Mononuclear cell (primary cell): ENCODE results near the gene NOC2L. TPM values are rescaled to one million over a fixed set of nuclear protein-coding genes. Genes with fewer than 3 reads are reported as not detected.

Experiments
- H3K27me3 ChIP-seq: 2 replicates; pipeline ENCODE4 v1.6.0; 2011; ENCODE audit warnings: low read length, control low read depth; ENCODE audit not compliant: insufficient read depth
- H3K4me1 ChIP-seq: 2 replicates; pipeline ENCODE4 v1.5.1; 2011; ENCODE audit warnings: mild to moderate bottlenecking, low read length, control low read depth; ENCODE audit not compliant: insufficient read depth
- H3K4me3 ChIP-seq: 2 replicates; pipeline ENCODE4 v1.5.1; 2011; ENCODE audit warnings: mild to moderate bottlenecking, low read length, moderate library complexity
- H3K9me3 ChIP-seq: 2 replicates; pipeline ENCODE4 v1.5.1; 2011; ENCODE audit warnings: low read depth, mild to moderate bottlenecking, control low read depth, low read length
- total RNA-seq: library from RNA; depleted of rRNA; stranded (reverse); fragments of >200 nt; gene quantifications from one replicate; pipeline ENCODE4 v1.2.3, GENCODE V29; 2012

NOC2L gene
- total RNA-seq, 1 donor: 27.2 TPM

DNA sequence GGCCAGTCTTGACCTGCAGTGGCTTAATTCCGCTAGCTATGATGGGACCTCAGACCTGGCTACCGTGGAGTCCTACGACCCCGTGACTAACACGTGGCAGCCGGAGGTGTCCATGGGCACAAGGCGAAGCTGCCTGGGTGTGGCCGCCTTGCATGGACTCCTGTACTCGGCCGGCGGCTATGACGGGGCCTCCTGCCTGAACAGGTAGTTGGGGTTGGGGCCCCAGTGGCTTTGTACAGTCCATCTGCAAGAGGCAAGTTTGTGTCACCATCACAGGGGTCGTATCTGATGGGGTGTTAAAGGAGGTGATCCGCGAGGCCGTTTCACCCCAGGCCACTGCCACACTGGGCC lies 4.2 kb upstream of the NOC2L start:
- Histone ChIP-seq H3K9me3 (no peaks in the 10 kb centered on the region), H3K27me3 (no peaks in the 10 kb centered on the region)

DNA sequence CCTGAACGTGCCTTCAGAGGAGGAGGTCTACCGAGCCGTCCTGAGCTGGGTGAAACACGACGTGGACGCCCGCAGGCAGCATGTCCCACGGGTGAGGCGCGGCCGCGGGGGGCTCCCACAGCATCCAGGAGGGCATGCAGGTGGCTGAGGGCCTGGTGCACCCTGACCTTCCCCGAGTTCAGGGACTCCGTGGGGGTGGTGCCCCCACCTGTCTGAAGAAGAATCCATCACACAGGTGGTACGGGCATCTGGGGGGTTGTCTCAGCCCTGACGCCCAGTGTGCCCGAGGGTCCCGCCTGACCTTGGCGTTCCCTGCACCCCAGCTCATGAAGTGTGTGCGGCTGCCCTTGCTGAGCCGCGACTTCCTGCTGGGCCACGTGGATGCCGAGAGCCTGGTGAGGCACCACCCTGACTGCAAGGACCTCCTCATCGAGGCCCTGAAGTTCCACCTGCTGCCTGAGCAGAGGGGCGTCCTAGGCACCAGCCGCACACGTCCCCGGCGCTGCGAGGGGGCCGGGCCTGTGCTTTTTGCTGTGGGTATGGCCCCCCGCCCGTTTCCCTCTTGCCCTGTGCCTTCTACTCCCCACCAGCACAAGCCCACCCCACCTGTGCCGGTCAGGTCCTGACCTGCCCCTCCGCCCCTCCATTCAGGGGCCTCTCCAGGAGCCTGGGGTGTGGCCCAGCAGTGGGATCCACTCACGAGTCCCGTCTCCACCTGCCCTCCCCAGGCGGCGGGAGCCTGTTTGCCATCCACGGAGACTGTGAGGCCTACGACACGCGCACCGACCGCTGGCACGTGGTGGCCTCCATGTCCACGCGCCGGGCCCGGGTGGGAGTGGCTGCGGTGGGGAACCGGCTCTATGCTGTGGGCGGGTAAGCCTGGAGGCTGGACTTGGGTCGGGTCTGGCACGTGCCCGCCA lies 3.6 kb upstream of the NOC2L start:
- H3K27me3 ChIP-seq: no peaks in the 10 kb centered on the region
- H3K9me3 ChIP-seq: no peaks in the 10 kb centered on the region
- H3K4me1 ChIP-seq: peaks cover 40% of the 10 kb centered on the region
- no peak overlapping the region for H3K4me3 ChIP-seq

More for the DNA sequence above, 4.2 kb upstream of the NOC2L start:
- Histone ChIP-seq H3K4me3 (no peak overlapping the region), H3K4me1 (peaks cover 34% of the 10 kb centered on the region)

DNA sequence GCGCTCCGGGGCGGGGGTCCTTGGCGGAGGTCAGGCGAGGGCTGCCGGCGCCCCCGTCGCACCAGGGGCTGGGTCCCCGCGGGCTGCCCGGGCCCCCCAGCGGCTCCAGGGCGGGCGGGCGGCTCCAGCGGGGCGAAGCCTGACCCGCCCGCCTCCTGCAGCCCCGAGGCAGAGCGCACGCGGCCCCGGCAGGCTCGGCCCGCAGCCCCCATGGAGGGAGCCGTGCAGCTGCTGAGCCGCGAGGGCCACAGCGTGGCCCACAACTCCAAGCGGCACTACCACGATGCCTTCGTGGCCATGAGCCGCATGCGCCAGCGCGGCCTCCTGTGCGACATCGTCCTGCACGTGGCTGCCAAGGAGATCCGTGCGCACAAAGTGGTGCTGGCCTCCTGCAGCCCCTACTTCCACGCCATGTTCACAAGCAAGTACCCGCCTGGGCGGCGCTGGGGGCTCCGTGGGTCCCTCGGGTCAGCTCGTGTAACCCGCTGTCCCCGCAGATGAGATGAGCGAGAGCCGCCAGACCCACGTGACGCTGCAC lies 2.1 kb upstream of the NOC2L start:
- peak overlapping the region; percentile 41 for H3K4me3 ChIP-seq
- H3K4me1 ChIP-seq: peaks cover 36% of the 10 kb centered on the region
- H3K27me3 ChIP-seq: no peaks in the 10 kb centered on the region
- H3K9me3 ChIP-seq: no peaks in the 10 kb centered on the region

DNA sequence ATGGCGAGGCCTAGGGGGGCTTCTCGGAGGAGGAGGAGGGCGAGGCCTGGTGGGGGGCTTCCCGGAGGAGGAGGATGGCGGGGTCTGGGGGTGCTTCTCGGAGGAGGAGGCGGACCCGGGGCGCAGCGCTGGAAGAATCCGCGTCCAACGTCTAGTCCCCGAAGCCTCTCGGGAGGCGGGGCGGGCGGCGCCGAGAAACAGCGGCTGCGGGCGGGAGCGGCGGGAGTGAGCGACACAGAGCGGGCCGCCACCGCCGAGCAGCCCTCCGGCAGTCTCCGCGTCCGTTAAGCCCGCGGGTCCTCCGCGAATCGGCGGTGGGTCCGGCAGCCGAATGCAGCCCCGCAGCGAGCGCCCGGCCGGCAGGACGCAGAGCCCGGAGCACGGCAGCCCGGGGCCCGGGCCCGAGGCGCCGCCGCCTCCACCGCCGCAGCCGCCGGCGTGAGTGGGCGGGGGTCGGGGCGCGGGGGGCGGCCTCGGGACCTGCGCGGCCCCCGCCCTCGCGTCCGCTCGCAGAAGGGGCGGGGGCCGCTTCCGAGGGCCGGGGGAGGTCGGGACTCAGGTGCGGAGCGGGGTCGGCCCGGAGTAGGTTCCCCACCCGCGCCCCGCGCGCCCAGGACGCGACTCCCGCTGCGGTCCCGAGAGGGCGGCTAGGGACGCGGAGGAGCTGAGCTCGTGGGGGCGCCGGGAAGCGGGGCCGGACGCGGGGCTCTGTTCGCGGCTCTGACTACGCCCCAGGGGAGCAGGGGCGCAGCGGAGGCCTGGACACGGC lies 1.5 kb upstream of the NOC2L start, which contains the start of gene KLHL17:
TSS of gene KLHL17 (plus strand) at position 222 of the 769 bp plus-strand sequence. CDS start at position 332, 110 bp downstream.
- Histone ChIP-seq H3K27me3 (no peaks in the 10 kb centered on the region), H3K4me1 (peaks cover 35% of the 10 kb centered on the region), H3K4me3 (peak within 1 kb of the TSS; percentile 41), H3K9me3 (no peaks in the 10 kb centered on the region)

DNA sequence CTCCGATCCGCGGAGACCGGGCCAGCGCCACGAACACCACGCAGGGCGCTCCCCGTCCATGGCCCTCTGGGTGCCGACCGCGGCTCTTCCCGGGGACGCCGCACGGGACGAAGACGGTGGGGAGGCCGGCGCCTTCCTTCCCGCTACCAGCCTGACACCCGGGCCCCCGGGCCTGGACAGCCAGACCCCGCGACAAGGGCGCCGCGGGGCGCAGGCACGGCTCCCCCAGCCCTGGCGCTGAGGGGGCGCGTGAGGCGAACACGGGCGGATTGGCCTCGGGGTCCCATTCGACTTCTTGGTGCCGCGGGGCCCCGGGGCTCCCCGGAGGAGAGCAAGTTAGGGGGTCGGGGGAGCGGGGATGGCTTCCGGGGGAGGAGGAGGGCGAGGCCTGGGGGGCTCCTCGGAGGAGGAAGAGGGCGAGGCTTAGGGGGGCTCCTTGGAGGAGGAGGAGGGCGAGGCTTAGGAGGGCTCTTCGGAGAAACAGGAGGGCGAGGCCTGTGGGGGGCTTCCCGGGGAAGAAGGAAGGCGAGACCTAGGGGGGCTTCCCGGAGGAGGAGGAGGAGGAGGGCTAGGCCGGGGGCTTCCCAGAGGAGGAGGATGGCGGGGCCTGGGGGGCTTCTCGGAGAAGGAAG lies 791 bp upstream of the NOC2L start:
- H3K27me3 ChIP-seq: no peaks in the 10 kb centered on the region
- no peaks in the 10 kb centered on the region for H3K9me3 ChIP-seq
- H3K4me1 ChIP-seq: peaks cover 36% of the 10 kb centered on the region
- peak overlapping the region; percentile 41 for H3K4me3 ChIP-seq

DNA sequence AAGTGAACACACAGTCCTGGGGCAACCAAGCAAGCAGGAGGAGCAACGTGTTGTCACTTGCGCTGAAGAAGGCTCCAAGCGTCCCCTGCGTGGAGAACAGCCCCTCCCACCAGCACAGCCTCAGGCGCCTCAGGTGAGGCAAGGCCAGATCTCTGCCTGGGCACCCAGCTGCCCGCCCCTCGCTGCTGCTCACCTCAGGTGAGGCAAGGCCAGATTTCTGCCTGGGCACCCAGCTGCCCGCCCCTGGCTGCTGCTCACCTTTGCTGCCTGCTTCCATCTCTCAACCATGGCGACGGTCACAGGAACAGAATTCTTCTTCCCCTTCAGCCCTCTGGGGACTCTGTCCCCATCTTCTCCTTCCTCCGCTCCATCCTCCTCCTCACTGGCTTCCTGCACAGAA lies 2.4 kb downstream of the NOC2L start:
- Histone ChIP-seq H3K9me3 (no peaks in the 10 kb centered on the region), H3K27me3 (no peaks in the 10 kb centered on the region), H3K4me3 (no peak overlapping the region), H3K4me1 (peaks cover 36% of the 10 kb centered on the region)

DNA sequence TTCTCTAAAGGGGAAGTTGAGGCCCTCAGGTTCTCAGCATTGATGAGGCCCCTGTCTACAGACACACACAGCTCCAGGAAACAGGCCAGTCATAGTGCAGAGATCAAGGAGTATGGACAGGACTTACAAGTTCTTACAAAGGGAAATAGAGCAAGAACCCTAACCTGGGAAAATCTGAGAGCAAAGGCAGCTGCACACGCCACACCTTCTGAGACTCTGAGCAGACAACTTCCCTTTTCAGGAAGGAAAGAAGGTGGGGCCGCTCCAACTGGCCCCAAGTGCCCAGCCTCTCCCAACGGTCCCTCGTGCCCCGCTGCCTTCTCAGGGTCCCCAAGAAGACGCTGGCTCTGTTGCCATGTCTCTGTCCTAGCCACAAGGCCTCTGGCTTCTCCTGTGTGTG lies 3.6 kb downstream of the NOC2L start:
- Histone ChIP-seq H3K4me3 (no peak overlapping the region), H3K27me3 (no peaks in the 10 kb centered on the region), H3K4me1 (peaks cover 31% of the 10 kb centered on the region), H3K9me3 (no peaks in the 10 kb centered on the region)

DNA sequence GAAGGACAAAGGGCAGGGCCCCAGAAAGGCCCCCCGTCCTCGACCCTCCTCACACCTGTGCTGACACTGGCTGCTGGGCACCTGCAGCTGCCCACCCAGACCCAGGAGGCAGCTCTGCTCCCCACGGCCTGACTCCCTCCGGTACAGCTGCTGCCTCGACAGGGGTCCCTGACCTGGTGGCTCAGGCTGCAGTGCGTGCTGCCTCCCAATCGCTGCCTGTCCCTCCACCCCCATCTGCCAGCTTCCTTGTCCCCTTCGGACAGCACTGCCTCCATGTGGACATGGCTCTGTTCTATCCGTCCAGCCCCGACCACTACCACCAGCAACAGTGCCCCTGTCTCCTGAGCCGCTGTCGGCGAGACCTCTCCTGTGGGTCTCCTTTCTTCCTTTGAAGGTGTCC lies 4.1 kb downstream of the NOC2L start:
- peaks cover 31% of the 10 kb centered on the region for H3K4me1 ChIP-seq
- no peaks in the 10 kb centered on the region for H3K9me3 ChIP-seq
- H3K27me3 ChIP-seq: no peaks in the 10 kb centered on the region
- no peak overlapping the region for H3K4me3 ChIP-seq

DNA sequence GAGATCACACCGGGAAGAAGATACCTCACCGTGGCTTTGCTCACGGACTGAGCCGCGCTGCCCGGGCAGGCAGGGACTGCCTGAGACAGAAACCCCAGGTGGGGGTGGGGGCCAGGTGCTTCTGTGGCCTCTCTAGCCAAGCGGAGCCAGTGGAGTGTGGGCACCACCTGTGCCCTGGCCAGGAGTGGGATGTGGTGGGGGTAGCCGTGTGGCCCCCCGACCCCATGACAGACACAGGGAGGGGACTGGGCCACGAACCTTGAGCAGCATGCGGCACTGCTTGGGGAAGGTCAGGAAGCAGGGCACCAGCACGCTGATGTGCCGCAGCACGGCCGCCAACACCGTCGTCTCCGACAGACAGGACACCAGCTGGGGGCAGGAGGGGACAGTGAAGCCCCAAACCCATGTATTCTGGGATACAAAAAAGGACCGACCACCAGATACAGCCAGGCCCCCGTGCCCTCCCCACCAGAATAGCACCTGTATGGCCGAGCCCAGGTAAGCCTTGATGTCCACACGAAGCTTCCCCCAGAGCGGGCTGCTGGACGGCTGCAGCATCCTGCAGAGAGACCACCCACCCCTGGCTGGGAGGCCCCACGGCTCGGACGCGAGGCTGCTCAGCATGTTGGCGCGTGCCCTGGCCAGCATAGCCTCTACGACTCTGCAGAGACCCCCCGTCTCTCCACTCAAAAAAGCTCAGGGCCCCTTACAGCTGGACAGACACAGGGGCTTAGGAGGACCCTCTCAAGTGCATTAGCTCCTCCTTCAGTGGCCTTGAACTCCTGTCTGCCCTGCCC lies 5.3 kb downstream of the NOC2L start:
- Histone ChIP-seq H3K4me1 (peaks cover 25% of the 10 kb centered on the region), H3K9me3 (no peaks in the 10 kb centered on the region), H3K27me3 (no peaks in the 10 kb centered on the region), H3K4me3 (no peak overlapping the region)

DNA sequence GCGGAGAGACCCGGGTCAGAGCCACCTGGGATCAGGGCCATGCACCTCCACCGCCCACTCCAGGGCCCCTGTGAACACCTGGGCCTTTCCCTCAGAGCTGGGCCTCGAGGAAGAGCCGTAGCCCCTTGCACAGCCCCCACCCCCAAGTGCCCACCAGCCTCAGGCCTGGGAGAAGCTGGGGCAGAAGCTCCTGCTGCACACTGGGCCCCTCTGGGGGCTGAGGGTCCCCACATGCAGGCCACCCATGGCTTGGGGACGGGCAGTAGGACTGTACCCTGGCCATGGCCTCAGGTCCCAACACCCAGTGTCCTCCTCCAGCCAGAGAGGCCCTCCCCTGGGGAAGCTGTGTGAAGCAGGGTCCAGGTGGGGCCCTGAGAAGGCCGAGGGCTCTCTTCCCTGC lies 6.5 kb downstream of the NOC2L start:
- H3K4me1 ChIP-seq: peaks cover 14% of the 10 kb centered on the region
- no peaks in the 10 kb centered on the region for H3K27me3 ChIP-seq
- no peak overlapping the region for H3K4me3 ChIP-seq
- no peaks in the 10 kb centered on the region for H3K9me3 ChIP-seq

DNA sequence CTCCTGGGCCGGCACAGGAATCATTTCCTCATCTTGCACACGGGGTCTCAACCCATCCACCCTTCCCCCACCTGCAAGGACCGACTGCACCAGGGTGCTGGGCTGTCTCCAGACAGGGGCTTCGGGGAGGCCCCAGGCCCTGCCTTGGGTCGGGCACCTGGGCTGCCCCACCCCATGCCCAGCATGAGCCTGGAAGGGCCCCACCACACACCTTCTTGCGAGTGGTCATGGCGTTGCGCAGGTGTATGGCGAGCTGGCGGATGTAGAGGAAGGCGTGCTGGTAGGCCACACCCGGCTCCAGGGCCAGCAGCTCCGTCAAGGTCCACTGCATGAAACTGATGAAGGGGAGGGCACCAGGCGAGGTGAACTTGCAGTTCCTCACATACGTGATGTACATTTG lies 6.9 kb downstream of the NOC2L start:
- H3K27me3 ChIP-seq: no peaks in the 10 kb centered on the region
- no peak overlapping the region for H3K4me3 ChIP-seq
- no peaks in the 10 kb centered on the region for H3K9me3 ChIP-seq
- H3K4me1 ChIP-seq: peaks cover 9% of the 10 kb centered on the region

DNA sequence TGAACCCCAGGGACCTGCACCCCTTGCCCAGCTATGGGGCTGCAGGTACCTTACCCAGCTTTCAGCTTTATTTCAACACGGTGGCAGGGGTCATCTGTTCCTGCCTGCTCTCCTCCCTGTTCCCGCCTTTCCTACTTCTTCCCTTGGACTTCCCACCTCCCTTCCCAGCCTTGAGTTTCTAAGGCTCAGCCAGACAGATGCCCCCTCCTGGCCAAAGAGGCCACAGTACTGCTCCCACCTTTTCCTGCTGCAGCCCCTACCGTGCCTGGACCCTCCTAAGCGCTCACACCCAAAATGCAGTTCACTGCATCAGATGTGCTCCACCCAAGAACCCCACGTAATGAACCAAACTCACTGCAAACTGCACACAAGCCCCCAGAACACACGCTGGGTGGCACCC lies 7.7 kb downstream of the NOC2L start:
- H3K9me3 ChIP-seq: no peaks in the 10 kb centered on the region
- no peak overlapping the region for H3K4me3 ChIP-seq
- H3K27me3 ChIP-seq: no peaks in the 10 kb centered on the region
- peaks cover 4% of the 10 kb centered on the region for H3K4me1 ChIP-seq

DNA sequence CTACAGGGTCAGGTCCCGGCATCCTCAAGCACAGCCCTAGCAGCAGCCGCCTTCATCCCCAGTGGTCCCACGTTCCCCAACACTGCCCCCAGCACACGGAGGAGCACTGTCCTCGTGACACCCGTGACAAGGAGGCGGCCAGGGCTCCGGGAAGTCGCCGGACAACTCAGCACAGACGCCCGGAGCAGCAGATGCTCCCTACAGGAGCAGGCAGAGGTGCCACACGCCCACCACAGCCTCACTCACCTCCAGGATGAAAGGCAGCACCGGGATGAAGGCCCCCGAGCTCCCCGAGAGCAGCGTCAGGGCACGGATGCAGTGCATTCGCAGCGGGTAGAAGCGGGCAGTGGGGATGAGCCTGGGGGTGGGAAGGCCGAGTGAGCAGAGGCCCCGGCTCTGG lies 8.2 kb downstream of the NOC2L start:
- no peaks in the 10 kb centered on the region for H3K27me3 ChIP-seq
- no peak overlapping the region for H3K4me3 ChIP-seq
- H3K9me3 ChIP-seq: no peaks in the 10 kb centered on the region
- peaks cover 4% of the 10 kb centered on the region for H3K4me1 ChIP-seq

DNA sequence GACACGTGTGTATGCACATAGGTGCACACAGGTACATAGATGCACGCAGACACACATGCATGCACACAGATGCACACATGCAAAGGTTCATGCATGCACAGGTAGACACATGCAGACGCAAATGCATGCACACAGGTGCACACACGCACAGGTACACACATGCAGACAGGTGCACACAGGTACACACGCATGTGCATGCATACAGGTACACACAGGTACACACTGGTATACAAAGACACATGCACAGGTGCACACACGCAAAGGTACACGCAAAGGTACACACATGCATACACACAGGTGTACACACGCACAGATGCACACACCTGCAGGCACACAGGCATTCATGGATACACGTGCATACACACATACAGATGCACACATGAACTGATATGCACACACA lies 8.8 kb downstream of the NOC2L start:
- Histone ChIP-seq H3K9me3 (no peaks in the 10 kb centered on the region), H3K4me1 (no peaks in the 10 kb centered on the region), H3K27me3 (no peaks in the 10 kb centered on the region), H3K4me3 (no peak overlapping the region)
